Body of pancreas (tissue), 4 donors: ENCODE data around the gene IQCM. TPM values are rescaled to one million over a fixed set of nuclear protein-coding genes. Genes with fewer than 3 reads are reported as not detected.

Source experiments
- ATAC-seq: fragments of 150-250 bp; one replicate; pipeline ENCODE4 v1.9.1; 2016
- DNase-seq, 4 donors: peaks; one replicate each; pipeline ENCODE4 v3.0.0-alpha.2; 2019
- H3K27ac ChIP-seq, 4 donors: fragments of 200-600 bp; sonication (generic); 1 replicate in 3 of 4; 2 replicates in 1 of 4; pipeline versions ENCODE4 v1.5.1 to v1.6.1; 2016 to 2019; ENCODE audit warnings: mild to moderate bottlenecking in 1 of 4, mixed read lengths in 1 of 4, moderate library complexity in 1 of 4
- H3K27me3 ChIP-seq, 2 donors: fragments of 200-600 bp; sonication (generic); one replicate each; pipeline ENCODE4 v1.6.0; 2016; ENCODE audit warnings: mild to moderate bottlenecking in 1 of 2
- H3K36me3 ChIP-seq, 2 donors: fragments of 200-600 bp; sonication (generic); replicated peaks in 1 of 2; 2 replicates each; pipeline ENCODE4 v1.5.1; 2016; ENCODE audit warnings: low read depth in 2 of 2; ENCODE audit not compliant: insufficient read depth in 1 of 2
- H3K4me1 ChIP-seq: fragments of 200-600 bp; sonication (generic); one replicate; pipeline ENCODE4 v1.6.0; 2016
- H3K4me3 ChIP-seq, 2 donors: fragments of 200-600 bp; sonication (generic); 1 replicate in 1 of 2; 2 replicates in 1 of 2; pipeline ENCODE4 v1.5.1; 2016 to 2019
- H3K9me3 ChIP-seq, 3 donors: fragments of 200-600 bp; sonication (generic); 1 replicate in 2 of 3; 2 replicates in 1 of 3; pipeline ENCODE4 v1.5.1; 2016
- CTCF ChIP-seq, 7 experiments: fragments of 450-650 bp in 4 of 7; fragments of 200-600 bp in 3 of 7; sonication (generic) in 3 of 7; IDR thresholded peaks; one replicate each; pipeline ENCODE4 v1.5.1; 2016 to 2019; ENCODE audit warnings: antibody characterized with exemption in 7 of 7
- POLR2A ChIP-seq, 3 donors: fragments of 450-650 bp; IDR thresholded peaks; one replicate each; pipeline ENCODE4 v1.6.1; 2016; ENCODE audit warnings: antibody characterized with exemption in 3 of 3, mild to moderate bottlenecking in 2 of 3
- WGBS, 2 donors: methylation state at CpG; one replicate each; pipeline ENCODE4 v1.1.5; 2017; 5-methylcytosine and 5-hydroxymethylcytosine counted together
- intact Hi-C: fragments of 100-400 bp; cut with DNase I; formaldehyde crosslinking; loops from one replicate; pipeline ENCODE4 v1.15.1; 2023
- total RNA-seq, 2 donors: library from RNA; depleted of rRNA; stranded (reverse); fragments of >200 nt; gene quantifications; one replicate each; pipeline ENCODE4 v1.1.0, GENCODE V29; 2016

The IQCM gene
- total RNA-seq, 2 donors from 2014 or later = not detected

- ATAC-seq = no peak
- Histone ChIP-seq H3K27me3 (no peaks in the 10 kb centered on the region), H3K4me1 (no peaks in the 10 kb centered on the region), H3K9me3 (no peaks in the 10 kb centered on the region), H3K27ac (no peak overlapping the region), H3K36me3 (no peaks in the 10 kb centered on the region), H3K4me3 (no peak overlapping the region)
- intact Hi-C loops = no loop called here
- TF ChIP-seq POLR2A (IDR thresholded peaks at IDR 0.05) (no peak), CTCF (IDR thresholded peaks at IDR 0.05) (no peak)
- DNase-seq = no peak
- WGBS, 2 donors = 71 to 84% methylated on average over 1 of the region's 1 CpG
Observed at GRCh38 chr4:149785696-149786431, 29.8 kb downstream of the IQCM start.

- TF ChIP-seq CTCF (IDR thresholded peaks at IDR 0.05) = no peak
- TF ChIP-seq POLR2A (IDR thresholded peaks at IDR 0.05) = no peak
- ATAC-seq (no peak), DNase-seq (no peak)
- Histone ChIP-seq H3K36me3 (no peaks in the 10 kb centered on the region), H3K4me1 (no peaks in the 10 kb centered on the region), H3K27ac (no peak overlapping the region), H3K27me3 (no peaks in the 10 kb centered on the region), H3K9me3 (no peaks in the 10 kb centered on the region), H3K4me3 (no peak overlapping the region)
- intact Hi-C loops = no loop called here
- 62 to 74% methylated on average over 2 of the region's 2 CpGs for WGBS, 2 donors
Observed at GRCh38 chr4:149784018-149784417, 31.6 kb downstream of the IQCM start.

GRCh38 chr4:149781150-149781549 is 34.5 kb downstream of the IQCM start:
- H3K27me3 ChIP-seq = no peaks in the 10 kb centered on the region
- DNase-seq = no peak
- no peaks in the 10 kb centered on the region for H3K9me3 ChIP-seq
- no peak for TF ChIP-seq CTCF (IDR thresholded peaks at IDR 0.05)
- no peak for TF ChIP-seq POLR2A (IDR thresholded peaks at IDR 0.05)
- intact Hi-C loops = no loop called here
- ATAC-seq = no peak
- H3K4me1 ChIP-seq = no peaks in the 10 kb centered on the region
- H3K36me3 ChIP-seq = no peaks in the 10 kb centered on the region
- 38 to 53% methylated on average over 3 of the region's 3 CpGs for WGBS, 2 donors
- H3K4me3 ChIP-seq = no peak overlapping the region
- no peak overlapping the region for H3K27ac ChIP-seq

DNA sequence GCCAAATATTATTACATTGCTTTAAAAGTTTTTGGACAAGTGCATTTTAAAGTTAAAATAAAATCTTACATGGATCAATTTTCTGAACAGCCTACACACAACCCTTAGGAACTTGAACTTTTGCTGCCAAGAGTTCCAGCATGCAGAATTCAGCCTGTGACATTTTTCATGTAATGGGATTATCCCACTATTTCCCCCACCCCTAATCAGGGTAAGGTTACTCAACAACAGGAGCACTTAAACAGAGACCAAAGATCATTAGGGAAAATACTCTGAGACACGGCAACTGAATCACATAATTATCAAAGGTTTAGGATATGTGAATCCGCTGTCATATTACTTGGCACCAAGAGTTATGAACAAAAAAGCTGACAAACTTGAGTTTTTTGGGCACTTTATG is 47.2 kb downstream of the IQCM start:
- H3K4me1 ChIP-seq = no peaks in the 10 kb centered on the region
- no peak overlapping the region for H3K4me3 ChIP-seq
- 65 to 72% methylated on average over 2 of the region's 2 CpGs for WGBS, 2 donors
- no peak for TF ChIP-seq POLR2A (IDR thresholded peaks at IDR 0.05)
- TF ChIP-seq CTCF (IDR thresholded peaks at IDR 0.05) = no peak
- no peaks in the 10 kb centered on the region for H3K27me3 ChIP-seq
- no peak for ATAC-seq
- DNase-seq = no peak
- intact Hi-C loops = no loop called here
- H3K9me3 ChIP-seq = no peaks in the 10 kb centered on the region
- no peak overlapping the region for H3K27ac ChIP-seq
- H3K36me3 ChIP-seq = no peaks in the 10 kb centered on the region

DNA sequence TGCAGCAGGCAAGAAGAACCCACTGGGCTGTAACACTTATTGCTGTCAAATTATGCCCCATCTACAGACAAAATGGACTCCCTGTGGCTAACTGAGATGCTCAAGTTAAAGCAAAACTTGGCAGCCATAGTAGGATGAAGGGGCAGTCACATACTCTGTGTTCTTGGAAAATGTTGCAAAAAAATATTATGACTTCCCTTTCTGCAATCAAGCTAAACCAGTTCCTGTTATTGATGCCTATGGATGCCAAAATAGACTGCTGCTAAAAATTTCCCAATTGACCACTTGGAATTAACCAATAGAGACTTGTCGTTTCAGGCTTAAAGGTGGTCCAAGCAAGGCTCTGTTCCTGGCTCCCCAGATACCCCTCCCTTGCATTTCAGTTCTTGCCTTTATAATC is 49.5 kb downstream of the IQCM start:
- WGBS, 2 donors = 61 to 67% methylated on average over 1 of the region's 1 CpG
- intact Hi-C loops = no loop called here
- ATAC-seq = no peak

More for the DNA sequence above, 49.5 kb downstream of the IQCM start:
- TF ChIP-seq CTCF (IDR thresholded peaks at IDR 0.05) = no peak
- no peak for TF ChIP-seq POLR2A (IDR thresholded peaks at IDR 0.05)
- H3K27ac ChIP-seq = no peak overlapping the region
- no peaks in the 10 kb centered on the region for H3K9me3 ChIP-seq
- no peaks in the 10 kb centered on the region for H3K4me1 ChIP-seq
- H3K27me3 ChIP-seq = no peaks in the 10 kb centered on the region
- no peak overlapping the region for H3K4me3 ChIP-seq
- H3K36me3 ChIP-seq = no peaks in the 10 kb centered on the region
- DNase-seq = no peak
